22Rv1 (cell line): Measurements from ENCODE around the gene CAMK2B.

Experiments used
- ZFX ChIP-seq: fragments of 450-650 bp; IDR thresholded peaks from 2 replicates; pipeline ENCODE4 v1.6.1; 2017; ENCODE audit warnings: antibody characterized with exemption, borderline replicate concordance
- TF ChIP-seq, protein P1 (sequence below): fragments of 450-650 bp; IDR thresholded peaks from 2 replicates; pipeline ENCODE4 v1.5.1; 2017; ENCODE audit warnings: mild to moderate bottlenecking

DNA sequence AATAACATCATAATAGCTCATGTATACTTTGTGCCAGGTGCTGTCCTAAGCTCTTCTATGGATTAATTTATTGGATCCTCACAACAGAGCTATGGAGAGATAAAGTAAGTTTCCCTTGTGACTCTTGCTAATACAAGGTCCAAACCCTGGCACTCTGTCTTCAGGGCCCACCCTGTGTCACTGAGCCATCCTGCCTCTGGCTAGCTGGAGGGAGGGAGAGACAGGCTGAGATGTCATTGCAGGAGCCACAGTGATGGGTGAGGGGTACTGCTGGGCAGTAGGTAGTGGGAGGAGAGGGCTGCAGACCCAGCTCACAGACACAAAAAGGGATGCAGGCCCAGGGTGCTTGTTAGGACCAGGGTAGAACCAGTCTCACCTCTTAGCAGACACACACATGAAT is 153.0 kb downstream of the CAMK2B start:
- TF ChIP-seq, protein P1, sequence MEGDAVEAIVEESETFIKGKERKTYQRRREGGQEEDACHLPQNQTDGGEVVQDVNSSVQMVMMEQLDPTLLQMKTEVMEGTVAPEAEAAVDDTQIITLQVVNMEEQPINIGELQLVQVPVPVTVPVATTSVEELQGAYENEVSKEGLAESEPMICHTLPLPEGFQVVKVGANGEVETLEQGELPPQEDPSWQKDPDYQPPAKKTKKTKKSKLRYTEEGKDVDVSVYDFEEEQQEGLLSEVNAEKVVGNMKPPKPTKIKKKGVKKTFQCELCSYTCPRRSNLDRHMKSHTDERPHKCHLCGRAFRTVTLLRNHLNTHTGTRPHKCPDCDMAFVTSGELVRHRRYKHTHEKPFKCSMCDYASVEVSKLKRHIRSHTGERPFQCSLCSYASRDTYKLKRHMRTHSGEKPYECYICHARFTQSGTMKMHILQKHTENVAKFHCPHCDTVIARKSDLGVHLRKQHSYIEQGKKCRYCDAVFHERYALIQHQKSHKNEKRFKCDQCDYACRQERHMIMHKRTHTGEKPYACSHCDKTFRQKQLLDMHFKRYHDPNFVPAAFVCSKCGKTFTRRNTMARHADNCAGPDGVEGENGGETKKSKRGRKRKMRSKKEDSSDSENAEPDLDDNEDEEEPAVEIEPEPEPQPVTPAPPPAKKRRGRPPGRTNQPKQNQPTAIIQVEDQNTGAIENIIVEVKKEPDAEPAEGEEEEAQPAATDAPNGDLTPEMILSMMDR, result no peak
- no peak for TF ChIP-seq ZFX
